Activated CD4-positive, alpha-beta T cell treated with anti-CD3 and anti-CD28 coated beads, Interleukin-2, amount 10 ng/mL, durations not matched to agents 7 days and 5 days (primary cell): ENCODE data around the gene UNC50. TPM values are rescaled to one million over a fixed set of nuclear protein-coding genes. Genes with fewer than 3 reads are reported as not detected.

Experiments used
- CTCF ChIA-PET: fragments of 350-600 bp; sonication (Branson Sonifier 250); formaldehyde crosslinking; loops from one replicate; lab custom pipeline; 2021; ENCODE audit warnings: antibody characterized with exemption; lab: Charles Lee
- POLR2A ChIA-PET: fragments of 350-600 bp; sonication (Branson Sonifier 250); formaldehyde crosslinking; loops from one replicate; lab custom pipeline; 2021; ENCODE audit warnings: antibody characterized with exemption; lab: Charles Lee
- DNase-seq: peaks from one replicate; pipeline ENCODE4 v3.0.0-alpha.2; 2020
- H3K27ac Mint-ChIP-seq: one replicate; pipeline ENCODE4 v1.8.0; 2021; ENCODE audit warnings: mild to moderate bottlenecking, moderate library complexity, mixed read lengths
- H3K27me3 Mint-ChIP-seq: one replicate; pipeline ENCODE4 v1.8.0; 2021; ENCODE audit warnings: mixed read lengths
- H3K36me3 Mint-ChIP-seq: one replicate; pipeline ENCODE4 v1.8.0; 2021; ENCODE audit warnings: low read depth, mixed read lengths
- H3K4me1 Mint-ChIP-seq: one replicate; pipeline ENCODE4 v1.8.0; 2021; ENCODE audit warnings: mixed read lengths
- H3K4me3 Mint-ChIP-seq: one replicate; pipeline ENCODE4 v1.8.0; 2021; ENCODE audit warnings: mild to moderate bottlenecking, moderate library complexity, mixed read lengths
- H3K9me3 Mint-ChIP-seq: one replicate; pipeline ENCODE4 v1.8.0; 2021; ENCODE audit warnings: mixed read lengths
- total RNA-seq, 2 experiments: library from RNA; stranded (reverse); gene quantifications; one replicate each; pipeline ENCODE4 v1.2.3, GENCODE V29; 2021

UNC50 gene
- 10 to 100 TPM; 25.6 to 31.1 TPM for total RNA-seq

GRCh38 chr2:98608116-98608961, at the start of gene UNC50, which contains the start of gene COA5:
Gene UNC50, plus strand, starts transcription at chr2:98608589. Its CDS starts 1,171 bp downstream, at chr2:98609760.
Gene COA5, minus strand, starts transcription at chr2:98608512. Its CDS starts 107 bp downstream, at chr2:98608405.
- peak within 1 kb of the TSS; percentile 92 for H3K4me3 Mint-ChIP-seq
- H3K4me1 Mint-ChIP-seq, result peaks cover 63% of the 10 kb centered on the region
- no peaks in the 10 kb centered on the region for H3K9me3 Mint-ChIP-seq
- H3K36me3 Mint-ChIP-seq, result peaks cover 26% of the 10 kb centered on the region
- no peaks in the 10 kb centered on the region for H3K27me3 Mint-ChIP-seq
- POLR2A ChIA-PET, result no interaction called here
- peak; percentile 92 for DNase-seq
- peak within 1 kb of the TSS; percentile 95 for H3K27ac Mint-ChIP-seq
- CTCF ChIA-PET, result interaction anchor here (0.6 to 1.8 kb wide), 7 partner anchors 12 to 531 kb away, joined by 3 to 4 read pairs (median 3); no protein-coding TSS in a partner anchor

GRCh38 chr2:98558852-98559530, 49.4 kb upstream of the UNC50 start:
- ChIA-PET POLR2A (no interaction called here), CTCF (interaction anchor here (1.2 to 1.8 kb wide), 2 partner anchors 17 kb away, joined by 3 to 4 read pairs; no protein-coding TSS in a partner anchor)
- DNase-seq, result no peak
- H3K9me3 Mint-ChIP-seq, result no peaks in the 10 kb centered on the region
- peaks cover 77% of the 10 kb centered on the region for H3K36me3 Mint-ChIP-seq
- no peaks in the 10 kb centered on the region for H3K27me3 Mint-ChIP-seq
- H3K27ac Mint-ChIP-seq, result peak overlapping the region; percentile 80
- no peak overlapping the region for H3K4me3 Mint-ChIP-seq
- peaks cover 76% of the 10 kb centered on the region for H3K4me1 Mint-ChIP-seq

GRCh38 chr2:98559581-98559980, 48.8 kb upstream of the UNC50 start:
- Mint-ChIP-seq H3K4me3 (no peak overlapping the region), H3K9me3 (no peaks in the 10 kb centered on the region), H3K36me3 (peaks cover 72% of the 10 kb centered on the region), H3K27ac (peak overlapping the region; percentile 80), H3K27me3 (no peaks in the 10 kb centered on the region), H3K4me1 (peaks cover 77% of the 10 kb centered on the region)
- DNase-seq, result no peak
- ChIA-PET CTCF (interaction anchor here (1.2 to 1.8 kb wide), 3 partner anchors 16 to 18 kb away, joined by 3 to 4 read pairs (median 3); no protein-coding TSS in a partner anchor), POLR2A (no interaction called here)

GRCh38 chr2:98560256-98560771, 48.1 kb upstream of the UNC50 start:
- H3K27me3 Mint-ChIP-seq, result no peaks in the 10 kb centered on the region
- peak overlapping the region; percentile 80 for H3K27ac Mint-ChIP-seq
- ChIA-PET POLR2A (no interaction called here), CTCF (interaction anchor here (0.7 to 1.5 kb wide), 2 partner anchors 10 to 18 kb away, joined by 3 to 4 read pairs; no protein-coding TSS in a partner anchor)
- no peak for DNase-seq
- H3K4me1 Mint-ChIP-seq, result peaks cover 73% of the 10 kb centered on the region
- H3K9me3 Mint-ChIP-seq, result no peaks in the 10 kb centered on the region
- H3K36me3 Mint-ChIP-seq, result peaks cover 69% of the 10 kb centered on the region
- no peak overlapping the region for H3K4me3 Mint-ChIP-seq

GRCh38 chr2:98561018-98561417, 47.4 kb upstream of the UNC50 start:
- Mint-ChIP-seq H3K27me3 (no peaks in the 10 kb centered on the region), H3K9me3 (no peaks in the 10 kb centered on the region), H3K4me1 (peaks cover 69% of the 10 kb centered on the region), H3K4me3 (no peak overlapping the region), H3K36me3 (peaks cover 69% of the 10 kb centered on the region), H3K27ac (no peak overlapping the region)
- CTCF ChIA-PET, result interaction anchor here (0.8 to 1.5 kb wide), 2 partner anchors 12 to 19 kb away, joined by 3 read pairs; no protein-coding TSS in a partner anchor
- POLR2A ChIA-PET, result no interaction called here
- no peak for DNase-seq

GRCh38 chr2:98561902-98562695, 46.3 kb upstream of the UNC50 start:
- H3K36me3 Mint-ChIP-seq, result peaks cover 71% of the 10 kb centered on the region

GRCh38 chr2:98563394-98563793, 45.0 kb upstream of the UNC50 start:
- H3K4me3 Mint-ChIP-seq, result no peak overlapping the region
- H3K9me3 Mint-ChIP-seq, result no peaks in the 10 kb centered on the region
- H3K4me1 Mint-ChIP-seq, result peaks cover 47% of the 10 kb centered on the region
- H3K27ac Mint-ChIP-seq, result peak overlapping the region; percentile 75
- DNase-seq, result no peak
- CTCF ChIA-PET, result interaction anchor here (0.7 to 1.7 kb wide), 2 partner anchors 8 to 100 kb away, joined by 3 read pairs; no protein-coding TSS in a partner anchor
- no peaks in the 10 kb centered on the region for H3K27me3 Mint-ChIP-seq
- H3K36me3 Mint-ChIP-seq, result peaks cover 65% of the 10 kb centered on the region
- POLR2A ChIA-PET, result no interaction called here

More at GRCh38 chr2:98561902-98562695, 46.3 kb upstream of the UNC50 start:
- Mint-ChIP-seq H3K27me3 (no peaks in the 10 kb centered on the region), H3K27ac (no peak overlapping the region), H3K4me1 (peaks cover 60% of the 10 kb centered on the region), H3K4me3 (no peak overlapping the region), H3K9me3 (no peaks in the 10 kb centered on the region)
- no peak for DNase-seq
- POLR2A ChIA-PET, result no interaction called here
- CTCF ChIA-PET, result interaction anchor here (0.8 to 1.7 kb wide), 3 partner anchors 9 to 13 kb away, joined by 3 to 5 read pairs (median 3); no protein-coding TSS in a partner anchor

GRCh38 chr2:98564541-98565132, 43.8 kb upstream of the UNC50 start:
- Mint-ChIP-seq H3K4me1 (peaks cover 35% of the 10 kb centered on the region), H3K9me3 (no peaks in the 10 kb centered on the region), H3K36me3 (peaks cover 61% of the 10 kb centered on the region), H3K27ac (no peak overlapping the region), H3K27me3 (no peaks in the 10 kb centered on the region), H3K4me3 (no peak overlapping the region)
- no peak for DNase-seq
- POLR2A ChIA-PET, result no interaction called here
- CTCF ChIA-PET, result interaction anchor here (0.8 kb wide), 1 partner anchor 10 kb away, joined by 3 read pairs; no protein-coding TSS in a partner anchor

- ChIA-PET CTCF (interaction anchor here (0.8 kb wide), 1 partner anchor 11 kb away, joined by 3 read pairs; no protein-coding TSS in a partner anchor), POLR2A (no interaction called here)
- peak overlapping the region; percentile 64 for H3K27ac Mint-ChIP-seq
- no peak overlapping the region for H3K4me3 Mint-ChIP-seq
- no peaks in the 10 kb centered on the region for H3K9me3 Mint-ChIP-seq
- H3K4me1 Mint-ChIP-seq, result peaks cover 27% of the 10 kb centered on the region
- no peak for DNase-seq
- peaks cover 62% of the 10 kb centered on the region for H3K36me3 Mint-ChIP-seq
- no peaks in the 10 kb centered on the region for H3K27me3 Mint-ChIP-seq
Observed at GRCh38 chr2:98565286-98565860, 43.0 kb upstream of the UNC50 start.

GRCh38 chr2:98565941-98566340, 42.4 kb upstream of the UNC50 start:
- POLR2A ChIA-PET, result no interaction called here
- H3K4me3 Mint-ChIP-seq, result no peak overlapping the region
- DNase-seq, result no peak
- no peaks in the 10 kb centered on the region for H3K9me3 Mint-ChIP-seq
- CTCF ChIA-PET, result no interaction called here
- H3K4me1 Mint-ChIP-seq, result peaks cover 22% of the 10 kb centered on the region
- H3K27me3 Mint-ChIP-seq, result no peaks in the 10 kb centered on the region
- no peak overlapping the region for H3K27ac Mint-ChIP-seq
- H3K36me3 Mint-ChIP-seq, result peaks cover 60% of the 10 kb centered on the region
